GM23338 (cell line): ENCODE results near the gene BRINP2. TPM values are rescaled to one million over a fixed set of nuclear protein-coding genes. Genes with fewer than 3 reads are reported as not detected.

ENCODE experiments used
- ATAC-seq: fragments of 200-7000 bp; cut with Tn5 transposase; 3 replicates; pipeline ENCODE4 v1.9.1; 2020
- DNase-seq: peaks from one replicate; pipeline ENCODE4 v3.0.0-alpha.2; 2015; ENCODE audit warnings: low spot score
- H2AFZ ChIP-seq: fragments of 200-600 bp; sonication (generic); 2 replicates; pipeline ENCODE4 v1.8.0; 2016; ENCODE audit warnings: antibody characterized with exemption, mild to moderate bottlenecking, moderate library complexity
- H3F3A ChIP-seq: fragments of 200-600 bp; sonication (generic); replicated peaks from 2 replicates; pipeline ENCODE4 v1.8.0; 2017; ENCODE audit warnings: antibody characterized with exemption, mixed run types, low read depth
- H3K27ac ChIP-seq: fragments of 200-600 bp; sonication (generic); 2 replicates; pipeline ENCODE4 v1.6.1; 2016; ENCODE audit warnings: low read depth
- H3K27me3 ChIP-seq: fragments of 200-600 bp; sonication (generic); 2 replicates; pipeline ENCODE4 v1.8.0; 2016; ENCODE audit warnings: mild to moderate bottlenecking, mixed run types, moderate library complexity; ENCODE audit not compliant: insufficient read depth
- H3K36me3 ChIP-seq: fragments of 200-600 bp; sonication (generic); 2 replicates; pipeline ENCODE4 v1.8.0; 2016; ENCODE audit warnings: mild to moderate bottlenecking; ENCODE audit not compliant: insufficient read depth
- H3K4me1 ChIP-seq: fragments of 200-600 bp; sonication (generic); 2 replicates; pipeline ENCODE4 v1.8.0; 2016; ENCODE audit warnings: mild to moderate bottlenecking, moderate library complexity; ENCODE audit not compliant: insufficient read depth
- H3K4me2 ChIP-seq: fragments of 200-600 bp; sonication (generic); 2 replicates; pipeline ENCODE4 v1.7.1; 2017; ENCODE audit warnings: mixed run types
- H3K4me3 ChIP-seq: fragments of 200-600 bp; sonication (generic); 2 replicates; pipeline ENCODE4 v1.6.1; 2016; ENCODE audit warnings: mixed run types
- H3K79me2 ChIP-seq: fragments of 200-600 bp; sonication (generic); replicated peaks from 2 replicates; pipeline ENCODE4 v1.8.0; 2017; ENCODE audit warnings: mild to moderate bottlenecking; ENCODE audit not compliant: insufficient read depth
- H3K9me2 ChIP-seq: fragments of 200-600 bp; sonication (generic); 2 replicates; pipeline ENCODE4 v1.8.0; 2017; ENCODE audit not compliant: insufficient read depth
- H4K20me1 ChIP-seq: fragments of 200-600 bp; sonication (generic); replicated peaks from 2 replicates; pipeline ENCODE4 v1.8.0; 2017; ENCODE audit warnings: mild to moderate bottlenecking; ENCODE audit not compliant: insufficient read depth
- H3K27ac Mint-ChIP-seq: 2 replicates; pipeline ENCODE4 v1.8.0; 2020; ENCODE audit warnings: inconsistent platforms, mild to moderate bottlenecking, moderate library complexity, mixed read lengths
- H3K27me3 Mint-ChIP-seq: 3 replicates; pipeline ENCODE4 v1.8.0; 2022; ENCODE audit warnings: low read depth, mild to moderate bottlenecking, moderate library complexity, mixed read lengths, inconsistent platforms; ENCODE audit not compliant: insufficient read depth, poor library complexity
- H3K36me3 Mint-ChIP-seq: 3 replicates; pipeline ENCODE4 v1.8.0; 2021; ENCODE audit warnings: low read depth, mild to moderate bottlenecking, inconsistent platforms, moderate library complexity, mixed read lengths
- H3K4me1 Mint-ChIP-seq: 3 replicates; pipeline ENCODE4 v1.8.0; 2020; ENCODE audit warnings: mild to moderate bottlenecking, inconsistent platforms, mixed read lengths
- H3K4me3 Mint-ChIP-seq: 3 replicates; pipeline ENCODE4 v1.8.0; 2021; ENCODE audit warnings: moderate library complexity, mild to moderate bottlenecking, inconsistent platforms, mixed read lengths
- H3K9me3 Mint-ChIP-seq: 3 replicates; pipeline ENCODE4 v1.8.0; 2020; ENCODE audit warnings: moderate library complexity, mild to moderate bottlenecking, inconsistent platforms, mixed read lengths
- CREB1 ChIP-seq: fragments of 250-450 bp; sonication (Bioruptor Pico); IDR thresholded peaks from 2 replicates; pipeline ENCODE4 v1.5.0; 2020; ENCODE audit warnings: low read depth, mild to moderate bottlenecking, moderate library complexity
- CTCF ChIP-seq, 2 experiments: fragments of 200-600 bp in 1 of 2; sonication (generic) in 1 of 2; conservative IDR thresholded peaks; 2 replicates each; pipeline versions ENCODE4 v1.5.1 to v1.6.1; 2016 to 2017; ENCODE audit warnings: antibody characterized with exemption in 2 of 2, low read depth in 2 of 2, mild to moderate bottlenecking in 2 of 2, moderate library complexity in 1 of 2
- EZH2phosphoT487 ChIP-seq: fragments of 200-600 bp; sonication (generic); IDR thresholded peaks from one replicate; pipeline ENCODE4 v1.8.1; 2018; ENCODE audit warnings: antibody characterized with exemption; ENCODE audit not compliant: unreplicated experiment
- JUNB ChIP-seq: IDR thresholded peaks from one replicate; pipeline ENCODE4 v1.6.1; 2016; ENCODE audit warnings: antibody characterized with exemption; ENCODE audit not compliant: unreplicated experiment
- STAT1 ChIP-seq: IDR thresholded peaks from one replicate; pipeline ENCODE4 v1.6.1; 2016; ENCODE audit warnings: antibody characterized with exemption; ENCODE audit not compliant: unreplicated experiment
- polyA plus RNA-seq: library from polyadenylated mRNA; unstranded; fragments of >200 nt; fragmentation: Nextera tagmentation; extraction: Ambion mirVana; gene quantifications from 2 replicates; pipeline ENCODE4 v1.2.1, GENCODE V29; 2016
- total RNA-seq: library from RNA; depleted of rRNA; stranded (reverse); fragments of >200 nt; shearing (Covaris generic); gene quantifications from 2 replicates; pipeline ENCODE4 v1.2.3, GENCODE V29; 2014
- TF ChIP-seq, protein P1 (sequence below): fragments of 250-450 bp; sonication (Bioruptor Pico); IDR thresholded peaks from 2 replicates; pipeline ENCODE4 v1.5.0; 2020; ENCODE audit warnings: mild to moderate bottlenecking, moderate library complexity

The BRINP2 gene
- total and polyA plus RNA-seq, 2 experiments from 2014 or later = 0.10 to 0.52 TPM

DNA sequence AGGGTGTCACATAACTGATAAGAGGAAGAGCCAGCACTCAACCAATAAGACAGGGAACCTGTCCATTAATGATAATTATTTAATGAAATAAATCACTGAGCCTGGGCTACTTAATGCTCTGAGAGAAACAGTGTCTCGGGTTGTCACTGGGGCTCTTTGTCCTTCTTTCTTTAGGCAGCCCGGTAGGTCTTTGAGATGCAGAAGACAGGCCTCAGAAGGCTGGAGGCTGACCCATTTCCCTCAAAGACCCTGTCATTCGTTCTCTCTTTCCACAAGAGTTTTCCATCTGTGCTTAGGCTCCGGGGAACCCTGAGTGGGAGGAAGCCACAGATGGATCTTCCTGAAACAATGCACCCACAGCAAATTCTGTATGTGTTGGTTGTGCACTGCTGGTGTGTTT, 68.2 kb downstream of the BRINP2 start:
- H3K4me2 ChIP-seq = 0 out of 2 replicates have a peak overlapping the region, but pooled peaks have one; percentile 43
- no peaks in the 10 kb centered on the region for H3K9me3 Mint-ChIP-seq
- H3F3A ChIP-seq = no peaks in the 10 kb centered on the region
- peak overlapping the region; percentile 83; the same call in 1 of the 2 replicates for H2AFZ ChIP-seq
- TF ChIP-seq JUNB = no peak
- no peak for TF ChIP-seq EZH2phosphoT487
- no peak for TF ChIP-seq STAT1
- TF ChIP-seq, protein P1, sequence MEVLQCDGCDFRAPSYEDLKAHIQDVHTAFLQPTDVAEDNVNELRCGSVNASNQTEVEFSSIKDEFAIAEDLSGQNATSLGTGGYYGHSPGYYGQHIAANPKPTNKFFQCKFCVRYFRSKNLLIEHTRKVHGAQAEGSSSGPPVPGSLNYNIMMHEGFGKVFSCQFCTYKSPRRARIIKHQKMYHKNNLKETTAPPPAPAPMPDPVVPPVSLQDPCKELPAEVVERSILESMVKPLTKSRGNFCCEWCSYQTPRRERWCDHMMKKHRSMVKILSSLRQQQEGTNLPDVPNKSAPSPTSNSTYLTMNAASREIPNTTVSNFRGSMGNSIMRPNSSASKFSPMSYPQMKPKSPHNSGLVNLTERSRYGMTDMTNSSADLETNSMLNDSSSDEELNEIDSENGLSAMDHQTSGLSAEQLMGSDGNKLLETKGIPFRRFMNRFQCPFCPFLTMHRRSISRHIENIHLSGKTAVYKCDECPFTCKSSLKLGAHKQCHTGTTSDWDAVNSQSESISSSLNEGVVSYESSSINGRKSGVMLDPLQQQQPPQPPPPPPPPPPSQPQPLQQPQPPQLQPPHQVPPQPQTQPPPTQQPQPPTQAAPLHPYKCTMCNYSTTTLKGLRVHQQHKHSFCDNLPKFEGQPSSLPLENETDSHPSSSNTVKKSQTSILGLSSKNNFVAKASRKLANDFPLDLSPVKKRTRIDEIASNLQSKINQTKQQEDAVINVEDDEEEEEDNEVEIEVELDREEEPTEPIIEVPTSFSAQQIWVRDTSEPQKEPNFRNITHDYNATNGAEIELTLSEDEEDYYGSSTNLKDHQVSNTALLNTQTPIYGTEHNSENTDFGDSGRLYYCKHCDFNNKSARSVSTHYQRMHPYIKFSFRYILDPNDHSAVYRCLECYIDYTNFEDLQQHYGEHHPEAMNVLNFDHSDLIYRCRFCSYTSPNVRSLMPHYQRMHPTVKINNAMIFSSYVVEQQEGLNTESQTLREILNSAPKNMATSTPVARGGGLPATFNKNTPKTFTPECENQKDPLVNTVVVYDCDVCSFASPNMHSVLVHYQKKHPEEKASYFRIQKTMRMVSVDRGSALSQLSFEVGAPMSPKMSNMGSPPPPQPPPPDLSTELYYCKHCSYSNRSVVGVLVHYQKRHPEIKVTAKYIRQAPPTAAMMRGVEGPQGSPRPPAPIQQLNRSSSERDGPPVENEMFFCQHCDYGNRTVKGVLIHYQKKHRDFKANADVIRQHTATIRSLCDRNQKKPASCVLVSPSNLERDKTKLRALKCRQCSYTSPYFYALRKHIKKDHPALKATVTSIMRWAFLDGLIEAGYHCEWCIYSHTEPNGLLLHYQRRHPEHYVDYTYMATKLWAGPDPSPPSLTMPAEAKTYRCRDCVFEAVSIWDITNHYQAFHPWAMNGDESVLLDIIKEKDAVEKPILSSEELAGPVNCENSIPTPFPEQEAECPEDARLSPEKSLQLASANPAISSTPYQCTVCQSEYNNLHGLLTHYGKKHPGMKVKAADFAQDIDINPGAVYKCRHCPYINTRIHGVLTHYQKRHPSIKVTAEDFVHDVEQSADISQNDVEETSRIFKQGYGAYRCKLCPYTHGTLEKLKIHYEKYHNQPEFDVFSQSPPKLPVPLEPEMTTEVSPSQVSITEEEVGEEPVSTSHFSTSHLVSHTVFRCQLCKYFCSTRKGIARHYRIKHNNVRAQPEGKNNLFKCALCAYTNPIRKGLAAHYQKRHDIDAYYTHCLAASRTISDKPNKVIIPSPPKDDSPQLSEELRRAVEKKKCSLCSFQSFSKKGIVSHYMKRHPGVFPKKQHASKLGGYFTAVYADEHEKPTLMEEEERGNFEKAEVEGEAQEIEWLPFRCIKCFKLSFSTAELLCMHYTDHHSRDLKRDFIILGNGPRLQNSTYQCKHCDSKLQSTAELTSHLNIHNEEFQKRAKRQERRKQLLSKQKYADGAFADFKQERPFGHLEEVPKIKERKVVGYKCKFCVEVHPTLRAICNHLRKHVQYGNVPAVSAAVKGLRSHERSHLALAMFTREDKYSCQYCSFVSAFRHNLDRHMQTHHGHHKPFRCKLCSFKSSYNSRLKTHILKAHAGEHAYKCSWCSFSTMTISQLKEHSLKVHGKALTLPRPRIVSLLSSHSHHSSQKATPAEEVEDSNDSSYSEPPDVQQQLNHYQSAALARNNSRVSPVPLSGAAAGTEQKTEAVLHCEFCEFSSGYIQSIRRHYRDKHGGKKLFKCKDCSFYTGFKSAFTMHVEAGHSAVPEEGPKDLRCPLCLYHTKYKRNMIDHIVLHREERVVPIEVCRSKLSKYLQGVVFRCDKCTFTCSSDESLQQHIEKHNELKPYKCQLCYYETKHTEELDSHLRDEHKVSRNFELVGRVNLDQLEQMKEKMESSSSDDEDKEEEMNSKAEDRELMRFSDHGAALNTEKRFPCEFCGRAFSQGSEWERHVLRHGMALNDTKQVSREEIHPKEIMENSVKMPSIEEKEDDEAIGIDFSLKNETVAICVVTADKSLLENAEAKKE (CRISPR knock-in tag) = peak; percentile 67
- H3K27me3 Mint-ChIP-seq = no peaks in the 10 kb centered on the region
- no peak overlapping the region for H3K27ac ChIP-seq
- H4K20me1 ChIP-seq = no peaks in the 10 kb centered on the region
- ATAC-seq = peak; percentile 81
- no peak overlapping the region for H3K4me3 Mint-ChIP-seq
- no peak overlapping the region for H3K27ac Mint-ChIP-seq
- no peak for DNase-seq
- H3K9me2 ChIP-seq = 0 out of 2 replicates have a peak, but pooled peaks cover 2% of the 10 kb centered on the region
- H3K4me1 ChIP-seq = no peaks in the 10 kb centered on the region
- no peak overlapping the region for H3K4me3 ChIP-seq
- H3K4me1 Mint-ChIP-seq = peaks cover 8% of the 10 kb centered on the region; the same call in 2 of the 3 replicates
- no peaks in the 10 kb centered on the region for H3K36me3 Mint-ChIP-seq
- no peaks in the 10 kb centered on the region for H3K79me2 ChIP-seq
- H3K27me3 ChIP-seq = no peaks in the 10 kb centered on the region
- H3K36me3 ChIP-seq = no peaks in the 10 kb centered on the region

DNA sequence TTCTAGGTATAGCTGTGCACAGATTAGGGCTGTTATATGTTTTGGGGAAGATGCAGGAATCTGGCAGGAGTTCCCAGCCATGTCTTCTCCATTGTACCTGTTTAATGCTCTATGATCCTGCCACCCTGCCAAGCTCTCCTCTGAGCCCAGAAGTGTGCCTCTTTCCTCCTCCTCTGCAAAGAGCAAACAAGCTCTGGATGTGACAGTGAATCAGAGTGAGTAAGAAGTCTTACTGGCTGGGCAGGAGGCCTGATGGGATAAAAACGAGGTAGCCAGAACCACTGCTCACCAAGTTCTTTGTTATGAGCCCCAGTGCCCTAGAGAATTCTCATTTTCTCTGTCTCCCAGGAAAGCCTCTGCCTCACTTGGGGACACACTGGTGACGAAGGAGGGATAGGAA, 69.0 kb downstream of the BRINP2 start:
- Histone ChIP-seq H3F3A (no peaks in the 10 kb centered on the region), H4K20me1 (no peaks in the 10 kb centered on the region), H3K4me3 (no peak overlapping the region), H3K4me2 (no peak overlapping the region), H2AFZ (no peak overlapping the region), H3K27me3 (no peaks in the 10 kb centered on the region), H3K79me2 (no peaks in the 10 kb centered on the region), H3K36me3 (no peaks in the 10 kb centered on the region), H3K4me1 (no peaks in the 10 kb centered on the region), H3K9me2 (no peaks in the 10 kb centered on the region), H3K27ac (no peak overlapping the region)
- no peak for DNase-seq
- peaks cover 8% of the 10 kb centered on the region; the same call in 2 of the 3 replicates for H3K4me1 Mint-ChIP-seq
- no peaks in the 10 kb centered on the region for H3K27me3 Mint-ChIP-seq
- no peaks in the 10 kb centered on the region for H3K36me3 Mint-ChIP-seq
- H3K4me3 Mint-ChIP-seq = no peak overlapping the region
- no peaks in the 10 kb centered on the region for H3K9me3 Mint-ChIP-seq
- no peak for ATAC-seq
- no peak overlapping the region for H3K27ac Mint-ChIP-seq
- TF ChIP-seq CREB1 (CRISPR knock-in tag) (no peak), CTCF (conservative IDR thresholded peaks at IDR 0.05; ENCODE audit: low read depth in 2 of 2) (no peak), EZH2phosphoT487 (no peak)
